OCI-LY3 (cell line): ENCODE data around the gene SLC26A8.

ENCODE experiments used
- H2AFZ ChIP-seq: fragments of 200-600, 300-600 bp; shearing (Covaris generic); 2 replicates; pipeline ENCODE4 v1.6.0; 2014; ENCODE audit warnings: antibody characterized with exemption, low read depth, low read length
- H3K27ac ChIP-seq: fragments of 200-600, 300-600 bp; sonication (generic); 2 replicates; pipeline ENCODE4 v1.5.1; 2014; ENCODE audit warnings: mild to moderate bottlenecking, low read length, moderate library complexity, mixed read lengths
- H3K27me3 ChIP-seq: fragments of 200-600, 300-600 bp; sonication (generic); 2 replicates; pipeline ENCODE4 v1.6.1; 2014; ENCODE audit warnings: low read depth, low read length, mixed read lengths
- H3K36me3 ChIP-seq: fragments of 200-600, 300-600 bp; sonication (generic); replicated peaks from 2 replicates; pipeline ENCODE3; 2014; ENCODE audit warnings: low read depth, low read length, mixed read lengths
- H3K4me1 ChIP-seq: fragments of 300-600, 200-600 bp; sonication (generic); 2 replicates; pipeline ENCODE4 v1.6.1; 2014; ENCODE audit warnings: low read length, mixed read lengths
- H3K4me2 ChIP-seq: fragments of 200-600, 300-600 bp; sonication (generic); 2 replicates; pipeline ENCODE4 v1.6.1; 2014; ENCODE audit warnings: low read length, mixed read lengths
- H3K4me3 ChIP-seq: fragments of 300-600, 200-600 bp; sonication (generic); 2 replicates; pipeline ENCODE4 v1.5.1; 2014; ENCODE audit warnings: antibody characterized with exemption, mild to moderate bottlenecking, low read length, moderate library complexity
- H3K79me2 ChIP-seq: fragments of 300-600, 200-600 bp; shearing (Covaris generic); 2 replicates; pipeline ENCODE4 v1.6.1; 2014; ENCODE audit warnings: mild to moderate bottlenecking, low read length, mixed read lengths
- H3K9ac ChIP-seq: fragments of 300-600, 200-600 bp; shearing (Covaris generic); 2 replicates; pipeline ENCODE4 v1.6.0; 2014; ENCODE audit warnings: mild to moderate bottlenecking, low read length, moderate library complexity
- H3K9me3 ChIP-seq: fragments of 200-600, 300-600 bp; shearing (Covaris generic); 2 replicates; pipeline ENCODE4 v1.6.1; 2014; ENCODE audit warnings: low read length, mixed read lengths; ENCODE audit not compliant: insufficient read depth
- H4K20me1 ChIP-seq: fragments of 200-600, 300-600 bp; sonication (generic); 2 replicates; pipeline ENCODE4 v1.6.1; 2016; ENCODE audit warnings: low read length, mixed read lengths; ENCODE audit not compliant: insufficient read depth
- CTCF ChIP-seq: fragments of 200-600, 300-600 bp; sonication (generic); IDR thresholded peaks from 2 replicates; pipeline ENCODE4 v1.5.1; 2014; ENCODE audit warnings: antibody characterized with exemption, low read length, low read depth
- EZH2phosphoT487 ChIP-seq: fragments of 200-600 bp; shearing (Covaris generic); IDR thresholded peaks from 2 replicates; pipeline ENCODE4 v1.6.1; 2018; ENCODE audit warnings: antibody characterized with exemption, mixed run types, low read depth

The SLC26A8 gene

GRCh38 chr6:35898003-35898402 lies 126.4 kb downstream of the SLC26A8 start:
- no peak overlapping the region for H3K4me3 ChIP-seq
- no peak overlapping the region for H3K9ac ChIP-seq
- no peaks in the 10 kb centered on the region for H3K4me1 ChIP-seq
- no peak overlapping the region for H3K27ac ChIP-seq
- no peak overlapping the region for H3K4me2 ChIP-seq
- H3K79me2 ChIP-seq, result peaks cover 100% of the 10 kb centered on the region
- no peaks in the 10 kb centered on the region for H3K9me3 ChIP-seq
- H3K36me3 ChIP-seq, result peaks cover 48% of the 10 kb centered on the region
- TF ChIP-seq CTCF, result no peak
- TF ChIP-seq EZH2phosphoT487, result no peak
- H4K20me1 ChIP-seq, result peaks cover 77% of the 10 kb centered on the region
- H2AFZ ChIP-seq, result no peak overlapping the region
- no peaks in the 10 kb centered on the region for H3K27me3 ChIP-seq

- no peak overlapping the region for H2AFZ ChIP-seq
- H3K36me3 ChIP-seq, result peaks cover 48% of the 10 kb centered on the region
- no peaks in the 10 kb centered on the region for H3K9me3 ChIP-seq
- H3K27ac ChIP-seq, result no peak overlapping the region
- no peak overlapping the region for H3K4me3 ChIP-seq
- no peaks in the 10 kb centered on the region for H3K27me3 ChIP-seq
- H3K4me1 ChIP-seq, result no peaks in the 10 kb centered on the region
- no peak for TF ChIP-seq CTCF
- TF ChIP-seq EZH2phosphoT487, result no peak
- H3K4me2 ChIP-seq, result no peak overlapping the region
- peaks cover 77% of the 10 kb centered on the region for H4K20me1 ChIP-seq
- no peak overlapping the region for H3K9ac ChIP-seq
- peaks cover 100% of the 10 kb centered on the region for H3K79me2 ChIP-seq
These were observed 127.0 kb downstream of the SLC26A8 start for GRCh38 chr6:35897486-35897885.

GRCh38 chr6:35897036-35897435 lies 127.4 kb downstream of the SLC26A8 start:
- peaks cover 100% of the 10 kb centered on the region for H3K79me2 ChIP-seq
- H3K4me2 ChIP-seq, result no peak overlapping the region
- peaks cover 46% of the 10 kb centered on the region for H3K36me3 ChIP-seq
- H2AFZ ChIP-seq, result no peak overlapping the region
- H3K4me3 ChIP-seq, result no peak overlapping the region
- H3K27me3 ChIP-seq, result no peaks in the 10 kb centered on the region
- H3K9ac ChIP-seq, result no peak overlapping the region
- H3K4me1 ChIP-seq, result no peaks in the 10 kb centered on the region
- TF ChIP-seq CTCF (no peak), EZH2phosphoT487 (no peak)
- H3K9me3 ChIP-seq, result no peaks in the 10 kb centered on the region
- peaks cover 77% of the 10 kb centered on the region for H4K20me1 ChIP-seq
- no peak overlapping the region for H3K27ac ChIP-seq

GRCh38 chr6:35896228-35896627 lies 128.2 kb downstream of the SLC26A8 start:
- Histone ChIP-seq H3K9ac (no peak overlapping the region), H3K36me3 (peaks cover 42% of the 10 kb centered on the region), H2AFZ (no peak overlapping the region), H3K9me3 (no peaks in the 10 kb centered on the region), H3K27me3 (no peaks in the 10 kb centered on the region), H3K4me1 (no peaks in the 10 kb centered on the region), H3K4me2 (no peak overlapping the region), H4K20me1 (peaks cover 76% of the 10 kb centered on the region), H3K4me3 (no peak overlapping the region), H3K27ac (no peak overlapping the region), H3K79me2 (peaks cover 100% of the 10 kb centered on the region)
- TF ChIP-seq CTCF (no peak), EZH2phosphoT487 (no peak)
